Thymus (tissue), 2 donors: ENCODE data around the gene MS4A4A. TPM values are rescaled to one million over a fixed set of nuclear protein-coding genes. Genes with fewer than 3 reads are reported as not detected.

Source experiments
- polyA plus RNA-seq: library from polyadenylated mRNA; stranded (reverse); fragments of 200-250 nt; gene quantifications from one replicate; pipeline ENCODE4 v1.2.3, GENCODE V29; 2013
- total RNA-seq: library from RNA; stranded (reverse); fragments of 120-200 nt; gene quantifications from one replicate; pipeline ENCODE4 v1.2.4, GENCODE V29; 2013
- donor health status: healthy.

Gene MS4A4A
- total and polyA plus RNA-seq, 2 donors, result 14.1 to 55.6 TPM

Other genes starting within 250 kb of the MS4A4A start
- gene OOSP2, start 240.3 kb upstream of the MS4A4A start, total RNA-seq, result not detected
- gene OOSP2, start 240.3 kb upstream of the MS4A4A start, polyA plus RNA-seq, result 0.14 TPM
- 7.8 TPM for gene MS4A3, start 224.0 kb upstream of the MS4A4A start, total RNA-seq
- 2.2 TPM for gene MS4A3, start 224.0 kb upstream of the MS4A4A start, polyA plus RNA-seq
- 0.42 TPM for gene MS4A2, start 192.0 kb upstream of the MS4A4A start, total RNA-seq
- gene MS4A2, start 192.0 kb upstream of the MS4A4A start, polyA plus RNA-seq, result 0.05 TPM
- 102 TPM for gene MS4A6A, start 97.6 kb upstream of the MS4A4A start, total RNA-seq
- gene MS4A6A, start 97.6 kb upstream of the MS4A4A start, polyA plus RNA-seq, result 174 TPM
- gene MS4A4E, start 37.5 kb upstream of the MS4A4A start, total RNA-seq, result 0.24 TPM
- 1.9 TPM for gene MS4A4E, start 37.5 kb upstream of the MS4A4A start, polyA plus RNA-seq
- 0.57 TPM for gene MS4A6E, start 46.6 kb downstream of the MS4A4A start, total RNA-seq
- 2.5 TPM for gene MS4A6E, start 46.6 kb downstream of the MS4A4A start, polyA plus RNA-seq
- gene MS4A7, start 97.9 kb downstream of the MS4A4A start, total RNA-seq, result 13.4 TPM
- gene MS4A7, start 97.9 kb downstream of the MS4A4A start, polyA plus RNA-seq, result 21.8 TPM
- 0.42 TPM for gene MS4A14, start 115.8 kb downstream of the MS4A4A start, total RNA-seq
- 1.1 TPM for gene MS4A14, start 115.8 kb downstream of the MS4A4A start, polyA plus RNA-seq
- gene MS4A5, start 148.9 kb downstream of the MS4A4A start, total RNA-seq, result not detected
- gene MS4A5, start 148.9 kb downstream of the MS4A4A start, polyA plus RNA-seq, result 0.05 TPM
- 27.5 TPM for gene MS4A1, start 175.2 kb downstream of the MS4A4A start, total RNA-seq
- 98.4 TPM for gene MS4A1, start 175.2 kb downstream of the MS4A4A start, polyA plus RNA-seq
- gene MS4A12, start 212.1 kb downstream of the MS4A4A start, total RNA-seq, result 0.05 TPM
- 0.39 TPM for gene MS4A12, start 212.1 kb downstream of the MS4A4A start, polyA plus RNA-seq
- gene MS4A13, start 234.7 kb downstream of the MS4A4A start, total RNA-seq, result not detected
- not detected for gene MS4A13, start 234.7 kb downstream of the MS4A4A start, polyA plus RNA-seq